Measurements from ENCODE around the gene SRR. TPM values are rescaled to one million over a fixed set of nuclear protein-coding genes. Genes with fewer than 3 reads are reported as not detected.

SRR gene
- total RNA-seq, 2 donors from 2014 or later = 10.5 to 20.8 TPM

GRCh38 chr17:2297023-2297422, 6.7 kb upstream of the SRR start:
- no peak for ATAC-seq (ENCODE audit: insufficient number of reproducible peaks, low FRiP score, low read depth)
- H3K36me3 ChIP-seq = peaks cover 31% of the 10 kb centered on the region
- no peaks in the 10 kb centered on the region for H3K27me3 ChIP-seq (replicated peaks; ENCODE audit: insufficient read depth)
- H3K27ac ChIP-seq = no peak overlapping the region
- TF ChIP-seq CTCF (IDR thresholded peaks at IDR 0.05) = no peak
- no peak overlapping the region for H3K4me3 ChIP-seq
- H3K4me1 ChIP-seq (ENCODE audit: control insufficient read depth in 1 of 2, low read depth in 2 of 2) = peaks cover 3 to 25% of the 10 kb centered on the region in 2 donors
- no peaks in the 10 kb centered on the region for H3K9me3 ChIP-seq
- DNase-seq (ENCODE audit: low spot score) = no peak

- Histone ChIP-seq H3K4me1 (ENCODE audit: control insufficient read depth in 1 of 2, low read depth in 2 of 2) (peaks cover 7 to 32% of the 10 kb centered on the region in 2 donors), H3K9me3 (no peaks in the 10 kb centered on the region), H3K4me3 (no peak overlapping the region), H3K27me3 (replicated peaks; ENCODE audit: insufficient read depth) (no peaks in the 10 kb centered on the region), H3K27ac (no peak overlapping the region), H3K36me3 (peaks cover 21% of the 10 kb centered on the region)
- no peak for TF ChIP-seq CTCF (IDR thresholded peaks at IDR 0.05)
- DNase-seq (ENCODE audit: low spot score) = no peak
- no peak for ATAC-seq (ENCODE audit: insufficient number of reproducible peaks, low FRiP score, low read depth)
Observed at GRCh38 chr17:2299136-2299535, 4.6 kb upstream of the SRR start.

- Histone ChIP-seq H3K4me1 (ENCODE audit: control insufficient read depth in 1 of 2, low read depth in 2 of 2) (peaks cover 7 to 38% of the 10 kb centered on the region in 2 donors), H3K4me3 (no peak overlapping the region), H3K9me3 (no peaks in the 10 kb centered on the region), H3K27ac (no peak overlapping the region), H3K27me3 (replicated peaks; ENCODE audit: insufficient read depth) (no peaks in the 10 kb centered on the region), H3K36me3 (peaks cover 21% of the 10 kb centered on the region)
- DNase-seq (ENCODE audit: low spot score) (no peak), ATAC-seq (ENCODE audit: insufficient number of reproducible peaks, low FRiP score, low read depth) (no peak)
- TF ChIP-seq CTCF (IDR thresholded peaks at IDR 0.05) = no peak
Observed at GRCh38 chr17:2299756-2300155, 4.0 kb upstream of the SRR start.

DNA sequence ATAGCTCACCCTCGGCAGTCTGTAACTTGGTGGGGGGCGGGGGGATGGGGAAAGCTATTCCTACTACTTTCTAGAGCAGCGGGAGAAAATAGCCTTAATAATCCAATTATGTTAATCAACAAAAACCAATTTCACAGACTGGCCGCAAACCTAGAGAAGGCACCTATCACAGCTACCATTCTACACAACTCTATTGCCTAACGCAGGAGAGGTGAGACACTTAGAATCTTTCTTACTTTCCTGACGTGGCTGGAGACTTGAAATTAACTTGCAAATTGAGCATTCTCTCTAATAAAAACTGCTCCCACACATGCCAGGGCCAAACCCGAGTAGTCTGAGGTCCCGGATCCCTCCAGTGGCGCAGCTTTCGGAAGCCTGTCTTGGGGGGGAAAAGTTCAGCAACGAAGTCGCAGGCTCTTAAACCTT, 959 bp upstream of the SRR start:
- Histone ChIP-seq H3K27ac (peak overlapping the region; percentile 86 to 88), H3K27me3 (replicated peaks; ENCODE audit: insufficient read depth) (no peaks in the 10 kb centered on the region), H3K4me3 (peak overlapping the region; percentile 99), H3K36me3 (peaks cover 7% of the 10 kb centered on the region), H3K9me3 (no peaks in the 10 kb centered on the region), H3K4me1 (ENCODE audit: control insufficient read depth in 1 of 2, low read depth in 2 of 2) (peaks cover 7 to 34% of the 10 kb centered on the region in 2 donors)
- no peak for ATAC-seq (ENCODE audit: insufficient number of reproducible peaks, low FRiP score, low read depth)
- no peak for DNase-seq (ENCODE audit: low spot score)
- TF ChIP-seq CTCF (IDR thresholded peaks at IDR 0.05) = no peak

- H3K36me3 ChIP-seq = peaks cover 2% of the 10 kb centered on the region
- H3K4me3 ChIP-seq = no peak overlapping the region
- no peak for DNase-seq (ENCODE audit: low spot score)
- H3K27ac ChIP-seq = no peak overlapping the region
- no peaks in the 10 kb centered on the region for H3K27me3 ChIP-seq (replicated peaks; ENCODE audit: insufficient read depth)
- H3K4me1 ChIP-seq (ENCODE audit: control insufficient read depth in 1 of 2, low read depth in 2 of 2) = peaks cover 15 to 38% of the 10 kb centered on the region in 2 donors
- no peaks in the 10 kb centered on the region for H3K9me3 ChIP-seq
- no peak for ATAC-seq (ENCODE audit: insufficient number of reproducible peaks, low FRiP score, low read depth)
- no peak for TF ChIP-seq CTCF (IDR thresholded peaks at IDR 0.05)
Observed at GRCh38 chr17:2304931-2305330, 1.2 kb downstream of the SRR start.
